Measurements from ENCODE around the gene FADS6.

DNA sequence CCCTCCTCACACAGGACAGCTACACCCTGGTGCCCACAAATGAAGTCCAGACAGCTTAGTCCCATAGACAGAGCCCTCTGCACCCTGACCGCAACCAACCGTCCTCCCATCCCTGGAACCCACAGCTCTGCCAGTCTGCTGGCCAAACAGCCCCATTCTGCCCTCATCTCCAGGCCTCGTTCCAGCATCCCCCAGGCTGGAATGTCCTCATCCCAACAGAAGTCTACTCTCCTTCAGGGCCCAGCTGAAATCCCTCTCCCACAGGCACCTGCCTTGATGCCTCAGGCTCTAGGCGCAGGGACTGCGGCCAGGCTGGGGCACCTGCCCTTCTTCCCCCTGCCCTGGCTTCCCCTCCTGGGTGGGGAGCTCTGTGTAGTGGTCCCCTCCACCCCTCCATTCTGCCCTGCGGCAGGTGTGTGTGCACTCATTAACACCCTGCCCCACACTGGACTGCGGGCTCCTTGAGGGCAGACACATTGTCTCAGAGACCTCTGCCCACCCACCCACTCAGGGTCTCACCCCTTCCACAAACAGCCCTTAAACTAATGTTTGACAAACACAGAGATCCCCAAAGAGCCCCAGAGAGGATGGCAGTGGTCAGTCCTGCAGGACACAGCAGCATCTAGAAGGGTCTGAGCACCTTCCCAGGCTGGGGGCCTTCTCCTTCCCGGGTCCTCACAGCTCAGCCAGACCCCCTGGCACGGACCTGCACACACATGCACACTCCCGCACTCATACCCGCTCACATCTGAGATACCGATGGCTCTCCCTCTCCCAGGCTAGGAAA lies 34.6 kb downstream of the FADS6 start:
- TF ChIP-seq, protein P1, sequence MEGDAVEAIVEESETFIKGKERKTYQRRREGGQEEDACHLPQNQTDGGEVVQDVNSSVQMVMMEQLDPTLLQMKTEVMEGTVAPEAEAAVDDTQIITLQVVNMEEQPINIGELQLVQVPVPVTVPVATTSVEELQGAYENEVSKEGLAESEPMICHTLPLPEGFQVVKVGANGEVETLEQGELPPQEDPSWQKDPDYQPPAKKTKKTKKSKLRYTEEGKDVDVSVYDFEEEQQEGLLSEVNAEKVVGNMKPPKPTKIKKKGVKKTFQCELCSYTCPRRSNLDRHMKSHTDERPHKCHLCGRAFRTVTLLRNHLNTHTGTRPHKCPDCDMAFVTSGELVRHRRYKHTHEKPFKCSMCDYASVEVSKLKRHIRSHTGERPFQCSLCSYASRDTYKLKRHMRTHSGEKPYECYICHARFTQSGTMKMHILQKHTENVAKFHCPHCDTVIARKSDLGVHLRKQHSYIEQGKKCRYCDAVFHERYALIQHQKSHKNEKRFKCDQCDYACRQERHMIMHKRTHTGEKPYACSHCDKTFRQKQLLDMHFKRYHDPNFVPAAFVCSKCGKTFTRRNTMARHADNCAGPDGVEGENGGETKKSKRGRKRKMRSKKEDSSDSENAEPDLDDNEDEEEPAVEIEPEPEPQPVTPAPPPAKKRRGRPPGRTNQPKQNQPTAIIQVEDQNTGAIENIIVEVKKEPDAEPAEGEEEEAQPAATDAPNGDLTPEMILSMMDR (IDR thresholded peaks at IDR 0.05 in 4 of 5, conservative IDR thresholded peaks at IDR 0.05 in 1 of 5): no peak
- no peak for TF ChIP-seq POLR2A (IDR thresholded peaks at IDR 0.05)

Data from gastrocnemius medialis (tissue), 4 donors.